ENCODE measurements around the gene SIRT4. TPM values are rescaled to one million over a fixed set of nuclear protein-coding genes. Genes with fewer than 3 reads are reported as not detected.
A peak's percentile ranks its signal among the peaks of the same experiment; 100 is the strongest.
"Not testable (repeated sequence)": the region's sequence is repeated elsewhere in the genome, so short reads cannot be mapped to it uniquely, and the experiment has no call there.

Gene SIRT4
- total RNA-seq: 3.3 TPM

GRCh38 chr12:120301962-120302815 lies at the start of gene SIRT4:
Gene SIRT4 (plus strand): TSS chr12:120302321. CDS start chr12:120303562, 1,241 bp downstream.
- peak; percentile 95 for DNase-seq

GRCh38 chr12:120253313-120253712 lies 48.8 kb upstream of the SIRT4 start:
- DNase-seq: not testable (repeated sequence)

GRCh38 chr12:120254809-120255208 lies 47.3 kb upstream of the SIRT4 start:
- no peak for DNase-seq

GRCh38 chr12:120257041-120257821 lies 44.9 kb upstream of the SIRT4 start:
- DNase-seq: peak; percentile 97

GRCh38 chr12:120258323-120258896 lies 43.7 kb upstream of the SIRT4 start:
- DNase-seq: no peak

- DNase-seq: no peak
These were observed 42.5 kb upstream of the SIRT4 start for GRCh38 chr12:120259418-120260202.

- no peak for DNase-seq
These were observed 41.5 kb upstream of the SIRT4 start for GRCh38 chr12:120260607-120261006.

- DNase-seq: peak; percentile 43
These were observed 39.9 kb upstream of the SIRT4 start for GRCh38 chr12:120261951-120262851.

GRCh38 chr12:120262852-120263747 lies 39.0 kb upstream of the SIRT4 start:
- no peak for DNase-seq

- DNase-seq: no peak
These were observed 38.4 kb upstream of the SIRT4 start for GRCh38 chr12:120263748-120264085.

- DNase-seq: no peak
These were observed 37.8 kb upstream of the SIRT4 start for GRCh38 chr12:120264086-120264903.

GRCh38 chr12:120264904-120265472 lies 37.1 kb upstream of the SIRT4 start:
- DNase-seq: no peak

- DNase-seq: peak; percentile 72
These were observed 36.5 kb upstream of the SIRT4 start, which contains the start of gene PXN for GRCh38 chr12:120265473-120266179. Gene PXN (minus strand): TSS chr12:120265730. CDS start chr12:120265629, 101 bp downstream.

GRCh38 chr12:120266180-120266870 lies 35.8 kb upstream of the SIRT4 start:
- DNase-seq: no peak

- DNase-seq: no peak
These were observed 34.4 kb upstream of the SIRT4 start for GRCh38 chr12:120267736-120268135.

- DNase-seq: no peak
These were observed 25.4 kb upstream of the SIRT4 start for GRCh38 chr12:120276734-120277133.
